NCI-H345 treated with DMSO at 0.1 percent for 48 hours (cell line): ENCODE results near the gene RESF1.
"Not testable (repeated sequence)": the region's sequence is repeated elsewhere in the genome, so short reads cannot be mapped to it uniquely, and the experiment has no call there.

Source experiments
- DNase-seq: peaks from one replicate; lab custom pipeline; 2025; ENCODE audit not compliant: unreplicated experiment; lab: John Stamatoyannopoulos, UW

The RESF1 gene

GRCh38 chr12:31959161-31959700 is at the start of gene RESF1:
RESF1 (plus strand) TSS chr12:31959415; CDS start chr12:31980956, 21,541 bp downstream.
- peak; percentile 88 for DNase-seq

GRCh38 chr12:31914927-31915326 is 44.3 kb upstream of the RESF1 start:
- DNase-seq: no peak

GRCh38 chr12:31915446-31915845 is 43.8 kb upstream of the RESF1 start:
- DNase-seq: no peak

GRCh38 chr12:31922341-31923062 is 36.7 kb upstream of the RESF1 start:
- DNase-seq: no peak

- DNase-seq: no peak
These were observed 36.2 kb upstream of the RESF1 start for GRCh38 chr12:31923063-31923412.

- no peak for DNase-seq
These were observed 30.8 kb upstream of the RESF1 start for GRCh38 chr12:31928246-31929026.

GRCh38 chr12:31929027-31929526 is 30.1 kb upstream of the RESF1 start:
- DNase-seq: no peak

- no peak for DNase-seq
These were observed 27.2 kb upstream of the RESF1 start for GRCh38 chr12:31931796-31932715.

- no peak for DNase-seq
These were observed 14.9 kb upstream of the RESF1 start for GRCh38 chr12:31944299-31944698.

GRCh38 chr12:31947971-31948370 is 11.2 kb upstream of the RESF1 start:
- no peak for DNase-seq

GRCh38 chr12:31948697-31949359 is 10.4 kb upstream of the RESF1 start:
- not testable (repeated sequence) for DNase-seq

GRCh38 chr12:31950088-31950487 is 9.1 kb upstream of the RESF1 start:
- DNase-seq: no peak

GRCh38 chr12:31950492-31950891 is 8.7 kb upstream of the RESF1 start:
- no peak for DNase-seq

- no peak for DNase-seq
These were observed 8.2 kb upstream of the RESF1 start for GRCh38 chr12:31951008-31951407.

- DNase-seq: no peak
These were observed 7.3 kb upstream of the RESF1 start for GRCh38 chr12:31951939-31952338.

GRCh38 chr12:31952418-31952817 is 6.8 kb upstream of the RESF1 start:
- DNase-seq: no peak

- DNase-seq: no peak
These were observed 4.0 kb upstream of the RESF1 start for GRCh38 chr12:31954925-31955858.

- no peak for DNase-seq
These were observed 550 bp upstream of the RESF1 start for GRCh38 chr12:31958569-31959160.
